CD4-positive, alpha-beta T cell treated with Interleukin-4 for 4 hours (primary cell): ENCODE results near the gene ANGPTL4.
"Not testable (repeated sequence)": the region's sequence is repeated elsewhere in the genome, so short reads cannot be mapped to it uniquely, and the experiment has no call there.

Experiments
- DNase-seq: peaks from one replicate; pipeline ENCODE4 v3.0.0-alpha.2; 2020

ANGPTL4 gene

DNA sequence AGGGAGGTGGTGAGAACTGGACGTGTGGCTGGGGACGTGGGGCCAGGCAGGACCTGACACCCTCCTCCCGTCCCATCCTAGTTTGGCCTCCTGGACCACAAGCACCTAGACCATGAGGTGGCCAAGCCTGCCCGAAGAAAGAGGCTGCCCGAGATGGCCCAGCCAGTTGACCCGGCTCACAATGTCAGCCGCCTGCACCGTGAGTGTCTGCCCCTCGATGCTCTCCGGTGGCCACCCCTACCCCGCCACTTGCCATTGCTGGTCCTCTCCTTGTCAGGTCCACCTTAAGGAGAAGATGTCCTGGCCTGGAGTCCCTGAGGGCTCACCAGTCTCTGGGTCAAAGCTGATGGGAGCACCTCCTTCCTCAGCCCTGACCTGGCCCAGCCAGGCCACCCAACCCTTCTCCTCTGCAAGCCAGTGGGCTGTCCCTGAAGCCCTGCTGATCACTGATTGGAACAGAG, 2.2 kb downstream of the ANGPTL4 start:
- no peak for DNase-seq

DNA sequence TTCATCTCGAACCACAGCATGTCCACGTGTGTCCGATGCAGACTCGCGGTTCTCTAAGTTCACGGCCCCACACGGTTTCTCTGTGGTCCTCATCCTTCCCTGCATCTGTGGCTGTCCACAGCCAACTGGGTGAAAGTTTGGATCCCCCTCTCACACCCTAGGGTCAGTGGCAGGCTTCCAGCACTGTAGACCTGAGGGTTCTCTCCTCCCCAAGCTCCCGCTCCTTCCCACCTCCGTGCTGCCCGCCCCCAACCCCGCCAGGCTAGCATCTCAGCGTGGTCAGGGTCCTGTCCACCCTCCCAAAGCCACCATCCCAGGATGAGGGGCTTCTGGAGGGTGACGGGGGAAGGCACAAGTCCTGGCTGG, 3.0 kb downstream of the ANGPTL4 start:
- DNase-seq, result no peak

DNA sequence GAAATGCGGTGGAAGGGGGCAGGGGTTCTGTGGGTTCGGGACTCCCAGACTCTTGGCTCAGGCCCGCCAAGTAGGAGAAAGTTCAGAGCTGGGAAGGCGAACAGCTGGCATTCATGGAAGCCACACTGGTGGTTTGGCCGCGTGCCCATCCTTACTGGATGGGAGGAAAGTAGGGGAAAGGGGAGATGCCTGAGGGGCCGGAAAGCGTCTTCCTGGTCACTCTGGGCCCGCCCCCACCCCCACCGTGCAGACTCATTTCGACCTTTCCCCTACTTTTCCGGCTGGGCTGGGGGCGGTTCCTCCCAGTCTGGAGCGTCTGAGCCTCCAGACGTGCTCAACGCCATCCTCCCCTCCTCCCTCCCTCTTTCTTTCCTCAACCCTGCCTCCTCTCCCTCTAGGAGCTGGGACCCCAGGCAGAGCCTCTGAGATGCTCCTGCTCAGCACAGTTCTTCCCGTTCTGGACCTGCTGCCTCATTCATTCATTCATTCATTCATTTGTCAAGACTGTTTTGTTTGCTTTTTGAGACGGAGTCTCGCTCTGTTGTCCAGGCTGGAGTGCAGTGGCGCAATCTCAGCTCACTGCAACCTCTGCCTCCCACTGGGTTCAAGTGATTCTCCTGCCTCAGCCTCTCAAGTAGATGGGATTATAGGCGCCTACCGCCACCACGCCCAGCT, 3.5 kb downstream of the ANGPTL4 start:
- DNase-seq, result no peak

- DNase-seq, result no peak
These were observed 6.4 kb downstream of the ANGPTL4 start for GRCh38 chr19:8370176-8371010.

- DNase-seq, result no peak
These were observed 7.3 kb downstream of the ANGPTL4 start for GRCh38 chr19:8371011-8371804.

GRCh38 chr19:8373867-8374813, 10.2 kb downstream of the ANGPTL4 start:
- no peak for DNase-seq

DNA sequence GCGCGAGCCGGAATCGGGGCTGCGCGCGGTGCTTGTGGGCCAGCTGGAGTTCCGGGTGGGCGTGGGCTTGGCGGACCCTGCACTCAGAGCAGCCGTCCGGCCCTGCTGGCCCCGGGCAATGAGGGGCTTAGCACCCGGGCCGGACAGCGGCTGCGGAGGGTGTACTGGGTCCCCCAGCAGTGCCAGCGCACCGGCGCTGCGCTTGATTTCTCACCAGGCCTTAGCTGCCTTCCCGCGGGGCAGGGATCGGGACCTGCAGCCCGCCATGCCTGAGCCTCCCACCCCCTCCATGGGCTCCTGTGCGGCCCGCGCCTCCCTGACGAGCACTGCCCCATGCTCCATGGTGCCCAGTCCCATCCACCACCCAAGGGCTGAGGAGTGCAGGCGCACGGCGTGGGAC, 11.8 kb downstream of the ANGPTL4 start:
- DNase-seq, result not testable (repeated sequence)

GRCh38 chr19:8376373-8376974, 12.5 kb downstream of the ANGPTL4 start:
- not testable (repeated sequence) for DNase-seq

DNA sequence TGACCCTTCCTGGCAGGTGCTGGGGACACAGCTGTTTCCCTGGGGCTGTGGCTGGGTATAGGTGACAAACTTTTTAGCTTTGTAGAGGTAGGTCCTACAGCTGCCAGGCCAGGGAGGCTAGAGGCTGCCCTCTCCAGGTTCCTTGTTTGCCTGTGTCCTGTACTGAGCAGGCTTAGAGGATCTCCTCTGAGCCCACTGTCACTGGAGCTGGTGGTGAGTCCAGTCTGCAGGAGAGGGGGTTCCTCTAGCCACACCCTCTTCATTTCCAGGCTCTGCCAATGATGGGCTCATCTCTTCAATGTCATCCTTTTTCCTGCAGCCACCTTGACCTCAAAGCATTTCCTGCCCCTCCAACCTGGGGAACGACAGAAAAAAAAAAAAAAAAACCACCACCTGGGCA, 13.6 kb downstream of the ANGPTL4 start:
- DNase-seq, result no peak

DNA sequence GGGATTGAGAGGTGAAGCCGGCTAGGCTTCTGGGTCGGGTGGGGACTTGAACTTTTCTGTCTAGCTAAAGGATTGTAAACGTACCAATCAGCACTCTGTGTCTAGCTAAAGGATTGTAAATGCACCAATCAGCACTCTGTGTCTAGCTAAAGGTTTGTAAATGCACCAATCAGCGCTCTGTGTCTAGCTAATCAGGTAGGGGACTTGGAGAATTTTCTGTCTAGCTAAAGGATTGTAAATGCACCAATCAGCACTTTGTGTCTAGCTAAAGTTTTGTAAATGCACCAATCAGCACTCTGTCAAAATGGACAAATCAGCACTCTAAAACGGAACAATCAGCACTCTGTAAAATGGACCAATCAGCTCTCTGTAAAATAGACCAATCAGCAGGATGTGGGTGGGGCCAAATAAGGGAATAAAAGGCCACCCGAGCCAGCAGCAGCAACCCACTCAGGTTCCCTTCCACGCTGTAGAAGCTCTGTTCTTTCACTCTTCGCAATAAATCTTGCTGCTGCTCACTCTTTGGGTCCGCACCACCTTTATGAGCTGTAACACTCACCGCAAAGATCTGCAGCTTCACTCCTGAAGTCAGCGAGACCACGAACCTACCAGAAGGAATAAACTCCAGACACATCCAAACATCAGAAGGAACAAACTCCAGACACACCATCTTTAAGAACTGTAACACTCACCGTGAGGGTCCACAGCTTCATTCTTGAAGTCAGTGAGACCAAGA, 15.4 kb downstream of the ANGPTL4 start:
- DNase-seq, result not testable (repeated sequence)

DNA sequence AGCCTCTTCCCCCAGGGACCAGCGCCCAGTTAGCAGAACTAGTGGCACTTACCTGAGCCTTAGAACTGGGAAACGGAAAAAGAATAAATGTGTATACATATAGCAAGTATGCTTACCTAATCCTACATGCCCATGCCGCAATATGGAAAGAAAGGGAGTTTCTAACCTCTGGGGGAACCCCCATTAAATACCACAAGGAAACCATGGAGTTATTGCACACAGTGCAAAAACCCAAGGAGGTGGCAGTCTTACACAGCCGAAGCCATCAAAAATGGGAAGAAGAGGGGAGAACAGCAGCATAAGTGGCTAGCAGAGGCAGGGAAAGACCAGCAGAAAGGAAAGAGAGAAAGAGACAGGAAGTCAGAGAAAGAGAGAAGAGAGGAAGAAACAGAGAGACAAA, 20.6 kb downstream of the ANGPTL4 start:
- DNase-seq, result not testable (repeated sequence)

DNA sequence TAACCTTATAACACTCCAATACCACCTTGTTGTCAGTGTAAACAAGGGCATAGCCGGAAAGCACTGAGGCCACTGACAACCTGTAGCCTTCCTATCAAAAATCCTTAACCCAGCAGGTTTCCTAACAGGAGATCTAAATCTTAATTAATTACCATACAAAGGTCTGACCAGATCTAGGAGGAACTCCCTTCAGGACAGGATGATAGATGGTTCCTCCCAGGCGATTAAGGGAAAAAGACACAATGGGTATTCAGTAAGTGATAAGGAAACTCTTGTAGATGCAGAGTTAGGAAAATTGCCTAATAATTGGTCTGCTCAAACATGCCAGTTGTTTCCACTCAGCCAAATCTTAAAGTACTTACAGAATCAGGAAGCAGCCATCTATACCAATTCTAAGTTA, 21.1 kb downstream of the ANGPTL4 start:
- not testable (repeated sequence) for DNase-seq

DNA sequence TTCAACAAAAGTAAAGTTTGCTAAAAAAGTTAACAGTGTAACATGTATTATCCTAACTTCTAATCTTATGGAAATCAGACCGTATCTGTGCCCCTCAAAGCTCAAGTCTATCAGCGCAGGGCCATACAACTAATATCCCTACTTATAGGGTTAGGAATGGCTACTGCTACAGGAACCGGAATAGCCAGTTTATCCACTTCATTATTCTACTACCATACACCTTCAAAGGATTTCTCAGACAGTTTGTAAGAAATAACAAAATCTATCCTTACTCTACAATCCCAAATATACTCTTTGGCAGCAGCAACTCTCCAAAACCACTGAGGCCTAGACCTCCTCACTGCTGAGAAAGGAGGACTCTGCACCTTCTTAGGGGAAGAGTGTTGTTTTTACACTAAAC, 21.6 kb downstream of the ANGPTL4 start:
- DNase-seq, result not testable (repeated sequence)

- not testable (repeated sequence) for DNase-seq
These were observed 22.5 kb downstream of the ANGPTL4 start for GRCh38 chr19:8386419-8386818.

DNA sequence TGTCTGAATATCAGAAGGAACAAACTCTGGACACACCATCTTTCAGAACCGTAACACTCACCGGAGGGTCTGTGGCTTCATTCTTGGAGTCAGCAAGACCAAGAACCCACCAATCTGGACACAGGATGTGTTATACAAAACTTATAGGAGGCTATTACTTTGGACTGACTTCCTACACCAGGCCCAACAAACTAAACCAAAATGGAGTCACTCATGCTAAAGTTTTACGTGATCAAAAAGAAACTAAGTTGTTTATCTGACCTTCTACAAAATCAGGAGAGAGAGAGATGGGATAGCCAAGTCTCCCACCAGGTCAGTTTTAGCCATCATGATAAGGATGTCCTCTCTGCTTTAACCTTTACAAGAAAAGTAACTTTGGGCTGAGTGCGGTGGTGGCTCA, 23.0 kb downstream of the ANGPTL4 start:
- DNase-seq, result no peak

- DNase-seq, result no peak
These were observed 24.0 kb downstream of the ANGPTL4 start for GRCh38 chr19:8387688-8388611.

GRCh38 chr19:8388612-8388958, 24.6 kb downstream of the ANGPTL4 start:
- no peak for DNase-seq

DNA sequence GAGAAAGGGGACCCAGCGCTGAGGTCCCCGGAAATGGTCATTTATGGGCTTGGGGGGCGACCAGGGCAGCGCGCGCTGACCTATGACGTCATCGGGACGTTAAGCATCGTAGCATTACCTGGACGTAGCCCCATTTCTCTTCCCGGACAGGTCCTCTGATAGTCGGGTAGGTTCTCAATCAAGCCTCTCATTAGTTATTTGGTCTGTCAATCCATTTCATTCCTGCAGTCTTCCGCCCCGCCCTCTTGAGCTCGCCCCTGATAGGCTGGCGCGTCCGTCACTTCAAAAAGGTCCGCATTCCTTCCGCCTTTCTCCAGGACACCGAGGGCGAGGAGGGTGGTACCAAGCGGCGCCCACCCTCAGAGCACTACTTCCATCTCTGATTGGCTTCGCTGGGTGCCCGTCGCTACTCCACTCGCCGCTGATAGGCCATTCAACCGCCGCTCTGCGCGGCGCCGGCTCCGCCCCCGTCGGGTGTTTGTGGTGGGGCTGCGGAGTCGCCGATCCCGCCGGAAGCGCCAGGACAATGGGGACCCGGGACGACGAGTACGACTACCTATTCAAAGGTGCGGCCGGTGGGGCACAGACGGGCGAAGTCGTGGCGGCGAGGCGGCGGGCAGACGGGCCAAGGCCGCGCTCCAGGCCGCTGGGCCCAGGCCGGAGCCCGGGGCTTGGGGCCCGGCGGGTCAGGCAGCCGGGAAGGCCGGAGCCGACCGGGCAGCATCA, 26.1 kb downstream of the ANGPTL4 start, which contains the start of gene RAB11B:
RAB11B (plus strand) TSS at position 470 of the 726 bp plus-strand sequence; CDS start at position 527, 57 bp downstream.
- DNase-seq, result peak; percentile 100

- DNase-seq, result peak; percentile 85
These were observed 26.6 kb downstream of the ANGPTL4 start for GRCh38 chr19:8390617-8390981.
